Heart right ventricle (tissue), 16 donors: ENCODE measurements around the gene PATJ. TPM values are rescaled to one million over a fixed set of nuclear protein-coding genes. Genes with fewer than 3 reads are reported as not detected.

Experiments
- ATAC-seq, 8 donors: fragments of 200-7000 bp; cut with Tn5 transposase; one replicate each; pipeline ENCODE4 v1.9.1; 2020; ENCODE audit warnings: mild to moderate bottlenecking in 8 of 8, moderate library complexity in 8 of 8, moderate number of reproducible peaks in 1 of 8
- DNase-seq, 2 donors: peaks; one replicate each; pipeline ENCODE4 v3.0.0-alpha.2; 2020
- H3K27ac ChIP-seq, 10 donors: fragments of 200-600 bp; sonication (generic) in 2 of 10; one replicate each; pipeline versions ENCODE4 v1.5.0 to v1.8.0; 2020 to 2022; ENCODE audit warnings: mild to moderate bottlenecking in 3 of 10
- H3K27me3 ChIP-seq, 7 donors: fragments of 200-600 bp; one replicate each; pipeline ENCODE4 v1.8.0; 2021 to 2022; ENCODE audit warnings: mild to moderate bottlenecking in 2 of 7
- H3K36me3 ChIP-seq, 9 donors: fragments of 200-600 bp; sonication (generic) in 1 of 9; one replicate each; pipeline versions ENCODE4 v1.5.0 to v1.8.0; 2020 to 2022; ENCODE audit warnings: mild to moderate bottlenecking in 2 of 9
- H3K4me1 ChIP-seq, 9 donors: fragments of 200-600 bp; sonication (generic) in 1 of 9; one replicate each; pipeline versions ENCODE4 v1.5.0 to v1.8.0; 2020 to 2022; ENCODE audit warnings: mild to moderate bottlenecking in 4 of 9
- H3K4me3 ChIP-seq, 10 donors: fragments of 200-600 bp; sonication (generic) in 2 of 10; one replicate each; pipeline versions ENCODE4 v1.5.0 to v1.8.0; 2020 to 2022; ENCODE audit warnings: mild to moderate bottlenecking in 7 of 10, moderate library complexity in 2 of 10
- H3K9me3 ChIP-seq, 11 donors: fragments of 200-600 bp in 10 of 11; sonication (generic) in 2 of 11; one replicate each; pipeline versions ENCODE4 v1.5.0 to v1.8.0; 2013 to 2022; ENCODE audit warnings: mild to moderate bottlenecking in 2 of 11, control low read depth in 1 of 11, moderate library complexity in 1 of 11
- WGBS, 2 donors: extraction: QIAGEN DNeasy Blood & Tissue Kit; methylation state at CpG; one replicate each; pipeline ENCODE4 v1.1.7; 2013; ENCODE audit warnings: inconsistent platforms in 1 of 2; 5-methylcytosine and 5-hydroxymethylcytosine counted together
- intact Hi-C, 10 donors: fragments of 100-400 bp; cut with DNase I; formaldehyde crosslinking; loops; one replicate each; pipeline versions ENCODE4 v1.11.1 to v1.14.2; 2022
- polyA plus RNA-seq, 2 donors: library from polyadenylated mRNA; stranded (reverse); fragments of 200-250 nt; gene quantifications; one replicate each; pipeline ENCODE4 v1.2.3, GENCODE V29; 2013
- total RNA-seq, 10 donors: library from RNA; stranded (reverse); fragmentation: NEBNext Ultra II Directional in 3 of 10; extraction: Animal tissue kit (Norgen Biotek cat#: 25700) in 3 of 10; gene quantifications; one replicate each; pipeline versions ENCODE4 v1.2.1 to v1.2.4, GENCODE V29; 2021 to 2023
- TF ChIP-seq, protein P1 (sequence below), 9 donors: fragments of 200-600 bp; sonication (generic) in 2 of 9; IDR thresholded peaks; one replicate each; pipeline versions ENCODE4 v1.5.0 to v1.8.0; 2021 to 2022; ENCODE audit warnings: antibody characterized with exemption in 9 of 9, mild to moderate bottlenecking in 5 of 9, moderate library complexity in 1 of 9
- donor health status: Arrhythmogenic right ventricular cardiomyopathy.
- donor health status: ischemic (EF 13 %, LVEDD 7.1; RV severe dilation, severe dysfunction).
- donor health status: healthy with polysubstance abuse.
- donor health status: DM: no; HTN: yes; CAD: no.
- donor health status: DM: no; HTN: no; CAD: no.
- donor health status: ischemic (EF 25% LVEDD 6.9; RV normal size, moderate dysfunction).
- donor health status: ischemic (EF 25% LVEDD 5.7; RV mildly dilated, moderate dysfunction).
- donor health status: healthy.
- donor health status: DM: yes; HTN: yes; CAD: no.
- donor health status: Ischemic cardiomyopathy.
- donor health status: ischemic (EF 35%, LVEDD 5.7; RV mildly dilated, moderate dysfunction).
- donor health status: nonischemic (EF 11% LVEDD 7.7; RV severe dilation, severe dysfunction).
- donor health status: DM: yes; HTN: yes; CAD: no.
- donor health status: PGD.
- donor health status: ischemic (EF 29% LVEDD 5.4; RV normal size, mild dysfunction).
- donor health status: nonischemic (EF 23%, LVEDD 6.1; RV moderate dilation, normal function).

Gene PATJ
- total and polyA plus RNA-seq, 12 donors = 3.7 to 213 (median 119) TPM

DNA sequence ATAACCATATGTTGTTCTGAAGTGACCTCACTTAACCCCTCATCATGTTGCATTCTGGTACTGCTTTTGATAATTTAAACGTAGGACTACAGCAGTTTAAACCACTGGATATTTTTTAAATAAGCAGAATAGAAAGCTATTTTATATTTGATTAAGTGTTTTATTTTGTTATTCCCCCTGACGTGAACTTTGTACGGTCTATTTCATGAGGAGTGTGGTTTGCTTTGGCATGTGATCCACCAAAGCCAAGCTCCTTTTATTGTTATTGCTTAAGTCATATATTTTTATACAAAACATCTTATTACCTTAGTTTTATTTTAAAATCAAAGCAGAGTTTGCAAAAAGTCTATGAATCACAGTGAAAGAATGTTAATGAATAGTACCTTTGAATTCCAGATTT lies 351.0 kb downstream of the PATJ start:
- Histone ChIP-seq H3K9me3 (peaks cover 0 to 3% (median 0%) of the 10 kb centered on the region in 11 donors), H3K4me1 (peaks cover 0 to 7% (median 0%) of the 10 kb centered on the region in 9 donors), H3K27me3 (no peaks in the 10 kb centered on the region), H3K36me3 (peaks cover 0 to 14% (median 0%) of the 10 kb centered on the region in 9 donors), H3K27ac (no peak overlapping the region), H3K4me3 (no peak overlapping the region)
- TF ChIP-seq, protein P1, sequence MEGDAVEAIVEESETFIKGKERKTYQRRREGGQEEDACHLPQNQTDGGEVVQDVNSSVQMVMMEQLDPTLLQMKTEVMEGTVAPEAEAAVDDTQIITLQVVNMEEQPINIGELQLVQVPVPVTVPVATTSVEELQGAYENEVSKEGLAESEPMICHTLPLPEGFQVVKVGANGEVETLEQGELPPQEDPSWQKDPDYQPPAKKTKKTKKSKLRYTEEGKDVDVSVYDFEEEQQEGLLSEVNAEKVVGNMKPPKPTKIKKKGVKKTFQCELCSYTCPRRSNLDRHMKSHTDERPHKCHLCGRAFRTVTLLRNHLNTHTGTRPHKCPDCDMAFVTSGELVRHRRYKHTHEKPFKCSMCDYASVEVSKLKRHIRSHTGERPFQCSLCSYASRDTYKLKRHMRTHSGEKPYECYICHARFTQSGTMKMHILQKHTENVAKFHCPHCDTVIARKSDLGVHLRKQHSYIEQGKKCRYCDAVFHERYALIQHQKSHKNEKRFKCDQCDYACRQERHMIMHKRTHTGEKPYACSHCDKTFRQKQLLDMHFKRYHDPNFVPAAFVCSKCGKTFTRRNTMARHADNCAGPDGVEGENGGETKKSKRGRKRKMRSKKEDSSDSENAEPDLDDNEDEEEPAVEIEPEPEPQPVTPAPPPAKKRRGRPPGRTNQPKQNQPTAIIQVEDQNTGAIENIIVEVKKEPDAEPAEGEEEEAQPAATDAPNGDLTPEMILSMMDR (IDR thresholded peaks at IDR 0.05) = no peak
- intact Hi-C loops = no loop called here
- ATAC-seq (no peak), DNase-seq (no peak)
- 73 to 79% methylated on average over 3 of the region's 3 CpGs for WGBS, 2 donors

DNA sequence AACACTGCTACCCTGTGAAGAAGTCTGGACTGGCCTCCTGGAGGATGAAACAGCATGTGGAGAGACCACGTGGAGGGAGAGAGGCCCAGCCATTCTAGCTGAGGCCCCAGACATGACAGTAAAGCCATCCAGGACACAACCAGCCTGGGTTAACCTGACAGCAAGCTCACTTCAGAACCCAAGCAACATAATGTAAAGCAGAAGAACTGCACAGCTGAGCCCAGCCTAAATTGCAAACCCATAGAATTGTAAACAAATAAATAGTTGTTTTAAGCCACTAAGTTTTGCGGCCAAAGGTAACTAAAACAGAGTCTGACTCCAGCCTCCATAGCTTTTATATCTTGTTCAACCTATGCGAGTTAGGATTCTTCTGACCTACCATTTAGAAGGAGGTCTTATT lies 355.2 kb downstream of the PATJ start:
- H3K4me1 ChIP-seq = no peaks in the 10 kb centered on the region
- H3K4me3 ChIP-seq = no peak overlapping the region
- 96 to 99% methylated on average over 3 of the region's 3 CpGs for WGBS, 2 donors
- H3K36me3 ChIP-seq = peaks cover 0 to 16% (median 0%) of the 10 kb centered on the region in 9 donors
- DNase-seq (no peak), ATAC-seq (no peak)
- TF ChIP-seq, protein P1 (IDR thresholded peaks at IDR 0.05) = no peak
- intact Hi-C loops = no loop called here
- no peaks in the 10 kb centered on the region for H3K27me3 ChIP-seq
- H3K9me3 ChIP-seq = peaks cover 0 to 12% (median 0%) of the 10 kb centered on the region in 11 donors
- H3K27ac ChIP-seq = no peak overlapping the region

DNA sequence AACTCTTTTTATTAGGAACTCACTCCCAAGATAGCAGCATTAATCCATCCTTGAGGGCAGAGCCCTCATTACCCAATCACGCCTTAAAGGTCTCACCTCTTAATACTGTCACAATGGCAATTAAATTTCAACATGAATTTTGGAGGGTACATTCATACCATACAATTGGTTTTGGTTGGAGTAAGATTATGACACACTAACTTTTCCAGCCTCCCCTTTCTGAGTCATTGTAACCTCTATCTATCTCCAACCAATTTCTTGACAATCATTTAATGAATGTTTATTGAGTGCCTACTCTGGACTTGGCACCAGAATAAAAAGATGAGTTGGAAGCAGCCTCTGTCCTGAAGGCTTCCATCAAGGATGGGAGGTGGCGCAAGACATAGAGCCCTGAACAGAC lies 358.2 kb downstream of the PATJ start:
- Histone ChIP-seq H3K9me3 (peaks cover 0 to 12% (median 0%) of the 10 kb centered on the region in 11 donors), H3K36me3 (peaks cover 0 to 18% (median 0%) of the 10 kb centered on the region in 9 donors), H3K4me1 (no peaks in the 10 kb centered on the region), H3K4me3 (no peak overlapping the region), H3K27me3 (no peaks in the 10 kb centered on the region), H3K27ac (no peak overlapping the region)
- intact Hi-C loops = no loop called here
- TF ChIP-seq, protein P1 (IDR thresholded peaks at IDR 0.05) = no peak
- ATAC-seq = no peak
- DNase-seq = no peak
- 96 to 99% methylated on average over 2 of the region's 2 CpGs for WGBS, 2 donors

DNA sequence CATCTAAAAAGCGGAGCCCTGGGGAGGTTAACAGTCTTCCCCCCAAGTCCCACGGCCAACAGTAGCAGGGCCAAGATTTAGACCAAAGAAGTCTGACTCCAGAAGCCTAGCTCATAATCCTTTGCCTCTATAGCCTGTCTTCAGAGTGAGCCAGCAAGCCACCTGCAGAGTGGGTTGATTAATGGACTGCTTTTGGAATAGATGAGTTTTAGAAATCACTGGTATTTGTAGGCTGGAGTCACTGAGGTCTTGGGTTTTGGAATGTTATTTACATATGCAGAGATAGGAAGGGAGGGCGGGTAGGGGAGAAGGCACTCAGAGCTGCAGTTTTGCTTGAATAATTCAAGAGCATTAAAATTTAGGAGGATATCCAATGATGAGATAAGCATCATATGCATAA lies 361.6 kb downstream of the PATJ start:
- DNase-seq (no peak), ATAC-seq (no peak)
- 94 to 96% methylated on average over 3 of the region's 3 CpGs for WGBS, 2 donors
- intact Hi-C loops = no loop called here
- Histone ChIP-seq H3K9me3 (peaks cover 0 to 12% (median 0%) of the 10 kb centered on the region in 11 donors), H3K4me1 (no peaks in the 10 kb centered on the region), H3K36me3 (peaks cover 0 to 15% (median 0%) of the 10 kb centered on the region in 9 donors), H3K27ac (no peak overlapping the region), H3K27me3 (no peaks in the 10 kb centered on the region), H3K4me3 (no peak overlapping the region)
- TF ChIP-seq, protein P1 (IDR thresholded peaks at IDR 0.05) = no peak
